HEK293T (cell line): Measurements from ENCODE around the gene ZNF485.

ENCODE experiments used
- ELF4 ChIP-seq: fragments of 450-650 bp; IDR thresholded peaks from 2 replicates; pipeline ENCODE4 v1.6.1; 2017; ENCODE audit warnings: antibody characterized with exemption
- FOXM1 ChIP-seq: fragments of 450-650 bp; IDR thresholded peaks from 2 replicates; pipeline ENCODE4 v1.6.1; 2017; ENCODE audit warnings: mild to moderate bottlenecking, borderline replicate concordance

DNA sequence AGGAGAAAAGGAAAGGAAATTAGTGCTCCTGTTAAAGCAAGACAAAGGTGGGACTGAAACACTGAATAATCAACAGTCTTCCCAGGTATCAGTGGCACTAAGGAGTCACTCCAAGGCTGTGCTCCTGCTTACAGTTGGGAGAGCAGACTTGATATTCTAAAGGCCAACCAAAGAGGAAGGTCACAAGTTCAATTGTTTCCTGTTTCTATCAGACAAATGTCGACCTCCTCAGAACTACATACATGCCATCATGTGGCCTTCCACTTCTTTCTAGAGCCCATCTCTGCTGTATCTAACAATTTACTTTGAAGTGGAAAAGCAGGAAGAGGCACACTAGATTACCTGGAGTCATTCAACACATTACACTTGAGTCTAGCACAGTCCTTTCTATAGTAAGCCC is 35.3 kb upstream of the ZNF485 start:
- TF ChIP-seq FOXM1 (no peak), ELF4 (no peak)
